H1 (cell line): ENCODE data around the gene ZNF513. TPM values are rescaled to one million over a fixed set of nuclear protein-coding genes. Genes with fewer than 3 reads are reported as not detected.

Experiments used
- CTCF ChIA-PET: fragments of 300-600 bp; sonication (Branson Sonifier 250); formaldehyde crosslinking; loops from one replicate; lab custom pipeline; 2021; ENCODE audit not compliant: partially characterized antibody; lab: Charles Lee
- POLR2A ChIA-PET: fragments of 300-600 bp; sonication (Branson Sonifier 250); formaldehyde crosslinking; loops from one replicate; lab custom pipeline; 2021; ENCODE audit warnings: inconsistent platforms; ENCODE audit not compliant: partially characterized antibody; lab: Charles Lee
- DNase-seq, 2 experiments: peaks; one replicate each; pipeline versions ENCODE4 v3.0.0 to v3.0.0-alpha.2; 2010 to 2022; ENCODE audit warnings: low spot score in 2 of 2, low read depth in 1 of 2, mixed read lengths in 1 of 2
- FAIRE-seq: peaks from 2 replicates; lab custom pipeline; 2011; peaks lifted over from hg19 to GRCh38; lab: Jason Lieb, UNC
- H2AFZ ChIP-seq: 2 replicates; pipeline ENCODE4 v1.8.1; 2012; ENCODE audit warnings: low read length, inconsistent platforms
- H2AK5ac ChIP-seq: 2 replicates; pipeline ENCODE4 v1.6.1; 2013; ENCODE audit warnings: low read depth, low read length
- H2BK120ac ChIP-seq: replicated peaks from 2 replicates; pipeline ENCODE3; 2013; ENCODE audit warnings: low read depth, low read length, inconsistent platforms
- H2BK12ac ChIP-seq: 2 replicates; pipeline ENCODE4 v1.6.1; 2013; ENCODE audit warnings: low read depth, low read length
- H2BK15ac ChIP-seq: 2 replicates; pipeline ENCODE4 v1.6.1; 2013; ENCODE audit warnings: low read length
- H2BK20ac ChIP-seq: 2 replicates; pipeline ENCODE4 v1.6.1; 2013; ENCODE audit warnings: low read length
- H2BK5ac ChIP-seq: 2 replicates; pipeline ENCODE4 v1.6.1; 2013; ENCODE audit warnings: low read depth, low read length
- H3K14ac ChIP-seq: 2 replicates; pipeline ENCODE4 v1.6.1; 2013; ENCODE audit warnings: inconsistent platforms; ENCODE audit not compliant: insufficient read length
- H3K18ac ChIP-seq: 2 replicates; pipeline ENCODE4 v1.6.1; 2013; ENCODE audit warnings: low read length; ENCODE audit errors: extremely low read depth
- H3K23ac ChIP-seq: 2 replicates; pipeline ENCODE4 v1.6.1; 2013; ENCODE audit warnings: inconsistent platforms; ENCODE audit not compliant: insufficient read length
- H3K23me2 ChIP-seq: 2 replicates; pipeline ENCODE4 v1.6.1; 2013; ENCODE audit warnings: low read depth, low read length
- H3K27ac ChIP-seq: 2 replicates; pipeline ENCODE4 v1.6.1; 2011; ENCODE audit warnings: low read depth, low read length, inconsistent platforms
- H3K27me3 ChIP-seq, 4 experiments: replicated peaks in 1 of 4; 1 replicate in 1 of 4; 2 replicates in 3 of 4; pipeline versions ENCODE4 v1.6.1 to v1.8.1; 2011 to 2013; ENCODE audit warnings: low read length in 3 of 4, mild to moderate bottlenecking in 3 of 4, inconsistent platforms in 2 of 4, mixed read lengths in 2 of 4, moderate library complexity in 1 of 4; ENCODE audit not compliant: control insufficient read depth in 3 of 4, insufficient read depth in 3 of 4; ENCODE audit errors: extremely low read depth in 1 of 4
- H3K36me3 ChIP-seq, 4 experiments: 2 replicates each; pipeline versions ENCODE4 v1.6.1 to v1.8.1; 2011 to 2013; ENCODE audit warnings: mild to moderate bottlenecking in 4 of 4, low read length in 3 of 4, moderate library complexity in 2 of 4, control low read depth in 1 of 4, inconsistent platforms in 1 of 4; ENCODE audit not compliant: insufficient read depth in 4 of 4, control insufficient read depth in 2 of 4
- H3K4ac ChIP-seq: replicated peaks from 2 replicates; pipeline ENCODE3; 2013; ENCODE audit warnings: low read length, low read depth, mixed read lengths, inconsistent platforms; ENCODE audit not compliant: insufficient read length
- H3K4me1 ChIP-seq, 4 experiments: replicated peaks in 1 of 4; 1 replicate in 1 of 4; 2 replicates in 3 of 4; pipeline versions ENCODE4 v1.6.1 to v1.8.1; 2011 to 2013; ENCODE audit warnings: low read length in 3 of 4, inconsistent platforms in 2 of 4, mixed read lengths in 1 of 4; ENCODE audit not compliant: insufficient read depth in 4 of 4, control insufficient read depth in 3 of 4
- H3K4me2 ChIP-seq, 2 experiments: 2 replicates each; pipeline versions ENCODE4 v1.6.1 to v1.8.1; 2011 to 2013; ENCODE audit warnings: low read depth in 2 of 2, low read length in 2 of 2, control low read depth in 1 of 2, inconsistent platforms in 1 of 2, mild to moderate bottlenecking in 1 of 2; ENCODE audit not compliant: insufficient read depth in 1 of 2
- H3K4me3 ChIP-seq, 4 experiments: fragments of 200-600, 300-600 bp in 1 of 4; sonication (generic), shearing (Covaris generic), sonication (Bioruptor Twin) in 1 of 4; 2 replicates each; pipeline versions ENCODE4 v1.5.1 to v1.8.1; 2011 to 2016; ENCODE audit warnings: low read length in 4 of 4, low read depth in 3 of 4, control low read depth in 2 of 4, inconsistent platforms in 2 of 4, mild to moderate bottlenecking in 2 of 4, mixed read lengths in 1 of 4, moderate library complexity in 1 of 4; ENCODE audit not compliant: insufficient read depth in 2 of 4; ENCODE audit errors: extremely low read depth in 1 of 4
- H3K56ac ChIP-seq: replicated peaks from 2 replicates; pipeline ENCODE3; 2013; ENCODE audit warnings: low read depth, mild to moderate bottlenecking, mixed read lengths, low read length, inconsistent platforms; ENCODE audit not compliant: insufficient read length
- H3K79me1 ChIP-seq: 2 replicates; pipeline ENCODE4 v1.6.1; 2013; ENCODE audit warnings: low read depth, low read length, control low read depth
- H3K79me2 ChIP-seq, 2 experiments: 2 replicates each; pipeline versions ENCODE4 v1.6.1 to v1.8.1; 2012 to 2013; ENCODE audit warnings: low read length in 2 of 2, mild to moderate bottlenecking in 2 of 2, inconsistent platforms in 1 of 2; ENCODE audit not compliant: insufficient read depth in 2 of 2, control insufficient read depth in 1 of 2
- H3K9ac ChIP-seq, 4 experiments: replicated peaks in 1 of 4; 1 replicate in 1 of 4; 2 replicates in 3 of 4; pipeline versions ENCODE4 v1.6.1 to v1.8.1; 2011 to 2013; ENCODE audit warnings: low read depth in 3 of 4, low read length in 3 of 4, control low read depth in 2 of 4, mild to moderate bottlenecking in 2 of 4, moderate library complexity in 2 of 4, inconsistent platforms in 1 of 4; ENCODE audit errors: extremely low read depth in 1 of 4
- H3K9me3 ChIP-seq, 2 experiments: 2 replicates each; pipeline versions ENCODE4 v1.6.1 to v1.8.1; 2012 to 2013; ENCODE audit warnings: mild to moderate bottlenecking in 2 of 2, moderate library complexity in 2 of 2, control low read depth in 1 of 2, inconsistent platforms in 1 of 2, low read depth in 1 of 2, low read length in 1 of 2, mixed read lengths in 1 of 2; ENCODE audit not compliant: insufficient read depth in 2 of 2
- H4K20me1 ChIP-seq, 2 experiments: replicated peaks in 1 of 2; 2 replicates each; pipeline versions ENCODE3 to v1.8.1; 2011 to 2013; ENCODE audit warnings: inconsistent platforms in 2 of 2, low read length in 2 of 2, mild to moderate bottlenecking in 1 of 2; ENCODE audit not compliant: insufficient read depth in 2 of 2, control insufficient read depth in 1 of 2
- H4K5ac ChIP-seq: 2 replicates; pipeline ENCODE4 v1.6.1; 2013; ENCODE audit warnings: low read length, low read depth, mixed read lengths, inconsistent platforms; ENCODE audit not compliant: insufficient read length
- H4K8ac ChIP-seq: 2 replicates; pipeline ENCODE4 v1.8.0; 2013; ENCODE audit warnings: mild to moderate bottlenecking, moderate library complexity, low read length, inconsistent platforms; ENCODE audit not compliant: insufficient read depth; ENCODE audit errors: extremely low read depth
- H4K91ac ChIP-seq: replicated peaks from 2 replicates; pipeline ENCODE3; 2013; ENCODE audit warnings: low read length, mixed read lengths, inconsistent platforms; ENCODE audit not compliant: insufficient read length
- EZH2 ChIP-seq: fragments of 200-600 bp; sonication (generic); IDR thresholded peaks from 2 replicates; pipeline ENCODE4 v1.7.1; 2012; ENCODE audit warnings: low read depth, mild to moderate bottlenecking, moderate library complexity, low read length, inconsistent platforms; ENCODE audit not compliant: severe bottlenecking
- WGBS, 2 experiments: shearing (Covaris generic) in 1 of 2; methylation state at CpG; one replicate each; pipeline versions ENCODE4 v1.1.6 to v1.1.7; 2013 to 2015; ENCODE audit warnings: low lambda C conversion rate in 2 of 2, mixed read lengths in 2 of 2, inconsistent platforms in 1 of 2, low coverage in 1 of 2, missing lambda C conversion rate in 1 of 2; ENCODE audit not compliant: insufficient replicate concordance in 2 of 2, insufficient coverage in 1 of 2, insufficient read length in 1 of 2; ENCODE audit errors: extremely low coverage in 1 of 2, missing lambda C conversion rate in 1 of 2; 5-methylcytosine and 5-hydroxymethylcytosine counted together
- polyA plus RNA-seq, 7 experiments: library from polyadenylated mRNA; depleted of rRNA in 3 of 7; stranded (reverse) in 5 of 7; unstranded in 2 of 7; fragments of >200 nt in 5 of 7; fragments of 200-250 nt in 2 of 7; gene quantifications; 1 replicate in 5 of 7; 2 replicates in 1 of 7; 4 replicates in 1 of 7; pipeline versions ENCODE4 v1.2.1 to v1.2.3, GENCODE V29; 2011 to 2013; ENCODE audit warnings: missing spikeins in 2 of 7, mixed read lengths in 2 of 7
- total RNA-seq: library from RNA; stranded (reverse); fragmentation: NEBNext Ultra II Directional; extraction: Animal tissue kit (Norgen Biotek cat#: 25700); gene quantifications from 2 replicates; pipeline ENCODE4 v1.2.1, GENCODE V29; 2021

ZNF513 gene
- total and polyA plus RNA-seq, 2 of the 8 experiments (the other 6 are each of a cell fraction or from before 2014, with no cell fraction given): 17.3 to 29.5 TPM

DNA sequence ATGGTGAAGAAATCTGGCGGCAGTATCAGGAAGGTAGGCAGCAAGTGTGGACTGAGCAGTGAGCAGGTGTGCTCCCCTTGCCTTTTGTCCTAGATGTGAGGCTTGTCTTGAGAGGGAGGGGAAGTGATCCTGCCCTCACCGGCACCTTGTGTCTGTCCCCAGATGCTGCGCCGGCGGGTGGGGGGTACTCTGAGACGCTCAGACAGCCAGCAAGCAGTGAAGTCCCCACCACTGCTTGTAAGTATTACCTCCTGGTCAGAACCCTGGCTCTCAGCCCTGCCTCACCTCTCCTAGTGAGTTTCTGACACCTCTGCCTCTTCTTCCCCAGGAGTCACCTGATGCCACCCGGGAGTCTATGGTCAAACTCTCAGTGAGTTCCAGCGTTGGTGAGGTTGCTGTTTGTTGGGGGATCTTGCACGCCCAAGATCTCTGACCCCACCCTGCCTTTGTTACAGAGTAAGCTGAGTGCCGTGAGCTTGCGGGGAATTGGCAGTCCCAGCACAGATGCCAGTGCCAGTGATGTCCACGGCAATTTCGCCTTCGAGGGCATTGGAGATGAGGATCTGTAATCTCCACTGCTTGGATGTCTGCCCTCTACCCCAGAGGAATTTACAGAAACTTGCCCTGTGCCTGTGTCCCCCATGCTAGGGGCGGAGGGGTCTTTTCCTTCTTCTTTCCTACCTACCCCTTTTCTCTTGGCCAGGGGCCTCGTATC lies 4.2 kb downstream of the ZNF513 start:
- Histone ChIP-seq H2AFZ (no peak overlapping the region), H3K23me2 (peaks cover 9% of the 10 kb centered on the region), H4K8ac (no peak overlapping the region; the same call in 1 of the 2 replicates), H3K9me3 (no peaks in the 10 kb centered on the region), H3K4me2 (no peak overlapping the region), H3K9ac (no peak overlapping the region), H2AK5ac (no peak overlapping the region), H2BK12ac (no peak overlapping the region), H3K4me1 (peaks cover 0 to 12% (median 4%) of the 10 kb centered on the region in 4 experiments; a peak in 5 of 7 replicates), H3K79me1 (peaks cover 6% of the 10 kb centered on the region), H2BK120ac (no peak overlapping the region), H3K36me3 (peaks cover 29 to 53% (median 43%) of the 10 kb centered on the region in 4 experiments), H2BK15ac (no peak overlapping the region), H4K91ac (no peak overlapping the region), H3K23ac (no peak overlapping the region), H3K14ac (no peak overlapping the region), H2BK20ac (no peak overlapping the region), H3K4me3 (no peak overlapping the region), H3K56ac (no peak overlapping the region), H3K18ac (no peak overlapping the region), H4K5ac (no peak overlapping the region), H3K27ac (no peak overlapping the region), H3K4ac (no peak overlapping the region), H4K20me1 (peaks cover 4 to 14% of the 10 kb centered on the region in 2 experiments), H2BK5ac (no peak overlapping the region), H3K79me2 (peaks cover 0 to 21% of the 10 kb centered on the region in 2 experiments; a peak in 2 of 4 replicates), H3K27me3 (no peaks in the 10 kb centered on the region)
- ChIA-PET POLR2A (interaction anchor here (1.1 to 9.5 kb wide), 10 partner anchors 9 to 156 kb away, joined by 3 to 114 read pairs (median 4); partner anchors contain the start of genes EIF2B4, GTF3C2 and PPM1G), CTCF (interaction anchor here (1.0 to 2.0 kb wide), 3 partner anchors 14 to 56 kb away, joined by 3 to 5 read pairs (median 4); no protein-coding TSS in a partner anchor)
- no peak for FAIRE-seq
- WGBS, 2 experiments: 95% methylated on average over 16 of the region's 16 CpGs; no CpG with 5 or more reads in 1 of the 2 experiments
- DNase-seq: no peak
- no peak for TF ChIP-seq EZH2
